IPS-18a (cell line): ENCODE results near the gene TTC28.

ENCODE experiments used
- H3K27ac ChIP-seq: one replicate; pipeline ENCODE4 v1.5.1; 2013; ENCODE audit warnings: low read length
- H3K27me3 ChIP-seq: one replicate; pipeline ENCODE4 v1.6.1; 2013; ENCODE audit warnings: mild to moderate bottlenecking, low read length; ENCODE audit not compliant: control insufficient read depth, insufficient read depth
- H3K36me3 ChIP-seq: one replicate; pipeline ENCODE4 v1.6.1; 2013; ENCODE audit warnings: low read depth, low read length; ENCODE audit not compliant: control insufficient read depth
- H3K4me1 ChIP-seq: one replicate; pipeline ENCODE4 v1.6.1; 2013; ENCODE audit warnings: low read depth, low read length; ENCODE audit not compliant: control insufficient read depth
- H3K4me3 ChIP-seq: one replicate; pipeline ENCODE4 v1.5.1; 2013; ENCODE audit warnings: low read length
- H3K9ac ChIP-seq: one replicate; pipeline ENCODE4 v1.6.1; 2013; ENCODE audit warnings: mild to moderate bottlenecking, low read length, moderate library complexity
- H3K9me3 ChIP-seq: one replicate; pipeline ENCODE4 v1.6.1; 2013; ENCODE audit warnings: low read depth, low read length; ENCODE audit not compliant: control insufficient read depth

The TTC28 gene

DNA sequence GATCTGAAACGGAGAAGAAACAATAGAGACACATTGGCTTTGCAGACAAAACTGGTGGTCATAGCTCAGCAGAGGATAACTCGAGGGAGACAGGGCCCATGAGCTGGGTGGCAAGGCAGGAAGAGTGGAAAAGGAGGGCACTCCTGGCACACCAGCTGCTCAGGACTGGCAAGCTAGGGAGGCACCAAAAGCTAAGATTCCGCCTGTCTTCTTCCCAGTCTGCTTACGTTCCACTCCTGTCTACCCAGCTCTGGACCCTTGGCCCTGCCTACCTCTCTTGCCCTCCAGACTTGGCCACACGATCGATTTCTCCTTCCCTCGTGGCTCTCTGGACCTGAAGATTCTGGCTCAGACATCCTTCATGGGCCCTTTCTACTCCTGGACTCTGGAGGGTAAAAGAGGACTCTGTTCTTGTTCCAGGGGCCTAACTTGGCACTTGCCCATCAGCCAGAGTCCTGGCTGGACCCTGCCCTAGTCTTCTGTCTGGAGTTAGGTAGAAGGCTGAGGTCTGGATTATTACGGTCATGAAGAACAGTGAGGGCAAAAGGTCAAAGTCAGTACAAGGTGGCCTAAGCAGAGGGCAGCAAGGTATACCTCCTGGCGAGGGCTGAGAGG, 645.4 kb downstream of the TTC28 start:
- Histone ChIP-seq H3K9ac (no peak overlapping the region), H3K9me3 (no peaks in the 10 kb centered on the region), H3K27me3 (no peaks in the 10 kb centered on the region), H3K36me3 (no peaks in the 10 kb centered on the region), H3K27ac (no peak overlapping the region), H3K4me3 (no peak overlapping the region), H3K4me1 (no peaks in the 10 kb centered on the region)

DNA sequence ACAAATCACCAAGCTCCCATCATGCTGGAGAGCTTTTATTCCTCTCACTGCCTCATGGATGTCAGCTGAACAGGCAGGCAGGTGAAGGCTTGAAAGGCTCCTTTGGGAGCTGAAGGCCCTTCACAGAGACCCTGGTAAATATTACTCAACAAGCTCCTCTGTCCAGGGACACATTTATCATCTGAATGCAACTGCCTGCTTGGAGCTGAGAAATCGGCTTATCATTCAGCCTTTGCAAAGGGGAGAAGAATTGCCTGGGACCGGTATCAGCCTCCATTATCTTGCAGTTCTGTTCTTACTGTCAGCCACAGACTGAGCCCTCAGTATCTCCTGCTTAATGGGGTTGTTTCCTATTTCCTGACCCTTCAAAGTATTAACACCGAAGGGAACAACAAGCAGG, 646.8 kb downstream of the TTC28 start:
- Histone ChIP-seq H3K27ac (no peak overlapping the region), H3K4me1 (no peaks in the 10 kb centered on the region)

DNA sequence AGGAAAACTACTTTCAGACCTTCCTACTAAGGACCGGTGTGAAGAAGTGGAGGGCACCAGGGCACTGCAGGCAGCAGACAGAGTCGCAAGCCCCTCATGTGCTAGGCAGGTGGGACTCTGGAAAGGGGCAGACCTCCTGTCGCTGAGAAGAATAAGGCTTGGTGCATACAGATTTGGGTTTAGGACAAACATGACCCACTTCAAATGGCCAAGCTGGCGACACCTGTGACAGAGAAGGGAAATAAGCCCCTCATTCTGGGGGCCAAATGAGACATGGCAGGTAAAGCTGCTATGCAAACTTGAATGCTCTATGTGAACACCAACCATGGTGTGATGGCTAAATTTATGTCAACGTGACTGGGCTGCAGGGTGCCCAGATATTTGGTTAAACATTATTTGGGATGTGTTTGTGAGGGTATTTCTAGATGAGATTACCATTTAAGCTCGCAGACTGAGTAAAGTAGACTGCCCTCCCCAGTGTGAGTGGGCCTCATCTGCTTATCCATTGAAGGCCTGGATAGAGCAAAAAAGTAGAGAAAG, 648.2 kb downstream of the TTC28 start:
- Histone ChIP-seq H3K9me3 (no peaks in the 10 kb centered on the region), H3K36me3 (no peaks in the 10 kb centered on the region), H3K9ac (no peak overlapping the region), H3K4me1 (no peaks in the 10 kb centered on the region), H3K27me3 (no peaks in the 10 kb centered on the region), H3K4me3 (no peak overlapping the region), H3K27ac (no peak overlapping the region)

More for the DNA sequence above, 646.8 kb downstream of the TTC28 start:
- Histone ChIP-seq H3K9me3 (no peaks in the 10 kb centered on the region), H3K4me3 (no peak overlapping the region), H3K9ac (no peak overlapping the region), H3K36me3 (no peaks in the 10 kb centered on the region), H3K27me3 (no peaks in the 10 kb centered on the region)

DNA sequence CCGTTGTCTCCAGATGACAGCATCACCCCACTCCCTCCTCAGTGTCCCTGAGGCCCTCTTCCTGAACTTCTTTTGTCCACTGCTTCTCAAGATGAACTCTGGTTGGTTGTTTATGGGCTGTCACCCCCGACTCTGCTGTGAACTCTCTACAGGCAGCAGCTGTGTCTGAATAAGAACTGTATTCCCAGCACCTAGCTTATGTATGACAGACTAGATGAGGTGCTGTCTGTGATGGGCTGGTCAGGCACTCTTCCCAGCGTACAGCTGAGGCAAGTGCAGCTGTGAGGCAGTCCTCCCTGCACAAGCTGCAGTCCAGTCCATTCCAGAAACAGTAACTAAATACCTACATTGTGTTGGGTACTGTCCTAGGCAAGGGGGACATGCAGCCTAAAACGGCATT, 649.2 kb downstream of the TTC28 start:
- Histone ChIP-seq H3K36me3 (no peaks in the 10 kb centered on the region), H3K9ac (no peak overlapping the region), H3K4me1 (no peaks in the 10 kb centered on the region), H3K27me3 (no peaks in the 10 kb centered on the region), H3K27ac (no peak overlapping the region), H3K9me3 (no peaks in the 10 kb centered on the region), H3K4me3 (no peak overlapping the region)

DNA sequence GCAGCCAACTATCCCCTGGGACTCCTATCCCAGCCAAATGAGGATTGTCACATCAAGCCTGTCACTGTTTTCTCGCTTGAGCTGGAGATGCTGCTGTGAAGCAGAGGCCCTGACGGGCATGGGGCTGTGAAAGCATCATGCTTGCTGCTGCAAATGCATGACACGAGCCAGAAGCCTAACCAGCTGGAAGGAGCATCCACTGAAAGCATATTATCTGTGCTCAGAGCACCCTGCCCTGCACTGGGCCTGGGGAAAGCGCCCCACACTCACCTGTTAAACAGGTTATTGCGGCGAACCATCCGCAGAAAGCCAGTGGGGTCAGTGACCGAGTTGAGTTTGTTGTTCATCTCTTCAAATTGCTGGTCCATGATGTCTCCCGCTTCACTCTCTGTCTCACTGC, 649.7 kb downstream of the TTC28 start:
- H3K36me3 ChIP-seq = no peaks in the 10 kb centered on the region

GRCh38 chr22:28029201-28029948, 650.3 kb downstream of the TTC28 start:
- Histone ChIP-seq H3K9ac (no peak overlapping the region), H3K27me3 (no peaks in the 10 kb centered on the region), H3K4me3 (no peak overlapping the region), H3K27ac (no peak overlapping the region), H3K9me3 (no peaks in the 10 kb centered on the region), H3K36me3 (no peaks in the 10 kb centered on the region), H3K4me1 (no peaks in the 10 kb centered on the region)

More for the DNA sequence above, 649.7 kb downstream of the TTC28 start:
- H3K4me3 ChIP-seq = no peak overlapping the region
- no peak overlapping the region for H3K27ac ChIP-seq
- no peaks in the 10 kb centered on the region for H3K9me3 ChIP-seq
- H3K9ac ChIP-seq = no peak overlapping the region
- H3K4me1 ChIP-seq = no peaks in the 10 kb centered on the region
- no peaks in the 10 kb centered on the region for H3K27me3 ChIP-seq

GRCh38 chr22:28027453-28028448, 651.9 kb downstream of the TTC28 start:
- no peak overlapping the region for H3K9ac ChIP-seq

DNA sequence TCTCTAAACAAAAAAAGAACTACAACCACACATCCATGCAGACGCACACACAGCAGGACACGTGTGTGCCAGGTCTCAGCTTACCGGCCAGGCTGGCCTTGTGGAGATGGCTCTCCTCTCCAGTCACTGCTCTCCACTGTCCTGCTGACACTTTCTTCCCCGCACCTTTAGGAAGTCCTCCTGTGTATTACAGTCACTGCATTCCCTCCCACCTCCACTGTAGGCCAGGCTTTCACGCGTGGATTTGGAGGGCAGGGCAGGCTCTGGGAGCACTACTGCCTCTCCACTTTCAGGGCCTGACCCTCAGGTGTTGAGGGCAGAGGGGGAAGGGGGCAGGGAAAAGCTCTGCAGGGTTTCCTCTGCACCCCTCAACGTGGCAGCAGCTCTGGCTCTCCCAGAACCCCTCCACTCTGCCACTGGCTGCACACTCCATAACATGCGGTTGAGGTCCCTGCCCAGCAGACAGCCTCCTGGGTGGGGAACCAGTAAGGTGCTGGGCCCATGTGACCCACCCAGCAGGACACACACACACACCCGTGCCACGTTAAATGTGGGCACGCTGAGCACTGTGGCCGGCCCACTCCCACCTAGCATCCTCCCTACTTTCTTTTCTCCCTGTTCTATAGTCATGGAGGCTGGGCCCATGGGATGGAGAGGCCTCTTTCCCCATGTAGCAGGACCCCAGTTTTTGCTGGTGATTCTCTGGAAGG, 653.6 kb downstream of the TTC28 start:
- Histone ChIP-seq H3K27ac (no peak overlapping the region), H3K9me3 (no peaks in the 10 kb centered on the region), H3K27me3 (no peaks in the 10 kb centered on the region), H3K9ac (no peak overlapping the region), H3K4me1 (no peaks in the 10 kb centered on the region), H3K36me3 (no peaks in the 10 kb centered on the region), H3K4me3 (no peak overlapping the region)

More at GRCh38 chr22:28027453-28028448, 651.9 kb downstream of the TTC28 start:
- H3K9me3 ChIP-seq = no peaks in the 10 kb centered on the region
- H3K27me3 ChIP-seq = no peaks in the 10 kb centered on the region
- H3K36me3 ChIP-seq = no peaks in the 10 kb centered on the region
- no peaks in the 10 kb centered on the region for H3K4me1 ChIP-seq
- H3K4me3 ChIP-seq = no peak overlapping the region
- H3K27ac ChIP-seq = no peak overlapping the region

DNA sequence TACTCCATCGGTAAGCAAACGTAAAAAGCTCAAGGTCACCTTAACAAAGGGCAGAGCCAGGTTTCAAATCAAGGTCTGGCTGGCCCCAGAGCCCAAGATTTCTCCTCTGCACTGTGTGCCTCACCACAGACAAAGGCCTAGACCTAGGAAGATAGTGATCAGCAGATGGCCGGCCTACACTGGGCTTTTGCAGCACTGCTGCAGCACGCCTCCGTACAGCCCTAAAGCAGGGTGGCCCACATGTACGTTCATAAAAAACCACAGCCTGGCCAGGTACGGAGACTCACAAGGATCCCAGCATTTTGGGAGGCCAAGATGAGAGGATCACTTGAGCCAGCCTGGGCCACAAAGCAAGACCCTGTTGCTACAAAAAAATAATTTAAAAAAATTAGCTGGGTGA, 654.3 kb downstream of the TTC28 start:
- H3K4me1 ChIP-seq = peaks cover 2% of the 10 kb centered on the region
- no peak overlapping the region for H3K27ac ChIP-seq
- H3K27me3 ChIP-seq = no peaks in the 10 kb centered on the region
- H3K9me3 ChIP-seq = no peaks in the 10 kb centered on the region
- H3K36me3 ChIP-seq = no peaks in the 10 kb centered on the region
- H3K4me3 ChIP-seq = no peak overlapping the region
- no peak overlapping the region for H3K9ac ChIP-seq

GRCh38 chr22:28024422-28024888, 655.2 kb downstream of the TTC28 start:
- no peak overlapping the region for H3K27ac ChIP-seq
- H3K9ac ChIP-seq = no peak overlapping the region
- H3K27me3 ChIP-seq = no peaks in the 10 kb centered on the region
- H3K4me3 ChIP-seq = no peak overlapping the region
- no peaks in the 10 kb centered on the region for H3K9me3 ChIP-seq
- no peaks in the 10 kb centered on the region for H3K36me3 ChIP-seq
- peaks cover 4% of the 10 kb centered on the region for H3K4me1 ChIP-seq
